Aortic smooth muscle cell (primary cell): Measurements from ENCODE around the gene NUCB2. TPM values are rescaled to one million over a fixed set of nuclear protein-coding genes. Genes with fewer than 3 reads are reported as not detected.

Experiments
- total RNA-seq: library from RNA; depleted of rRNA; stranded (reverse); fragments of >200 nt; gene quantifications from 2 replicates; pipeline ENCODE4 v1.2.3, GENCODE V29; 2014

NUCB2 gene
- 165 and 186 TPM in 2 replicates for total RNA-seq

GRCh38 chr11:17276236-17277023, at the start of gene NUCB2:
Gene NUCB2, plus strand, starts transcription at chr11:17276739. Its CDS starts 18,585 bp downstream, at chr11:17295324.

GRCh38 chr11:17351510-17352176, 75.1 kb downstream of the NUCB2 start, which contains the start of gene NCR3LG1:
Gene NCR3LG1, plus strand, starts transcription at chr11:17351800. Its CDS starts 170 bp downstream, at chr11:17351970.

Other genes with a start within 250 kb of the NUCB2 start
- gene RPS13, start 199.1 kb upstream of the NUCB2 start, total RNA-seq = 807 and 870 TPM in 2 replicates
- 51.5 and 59.6 TPM in 2 replicates for gene PIK3C2A, start 68.8 kb upstream of the NUCB2 start, total RNA-seq
- gene NCR3LG1, start 75.1 kb downstream of the NUCB2 start, total RNA-seq = 5.2 and 6.6 TPM in 2 replicates
- gene KCNJ11, start 111.9 kb downstream of the NUCB2 start, total RNA-seq = not detected in 2 replicates
- gene ABCC8, start 200.1 kb downstream of the NUCB2 start, total RNA-seq = not detected in 2 replicates